HEK293T (cell line): Measurements from ENCODE around the gene ACTRT3.

Experiments
- CTCF ChIA-PET: fragments of 350-600 bp; formaldehyde crosslinking; extraction: SDS; loops from one replicate; lab custom pipeline; 2021; ENCODE audit warnings: antibody characterized with exemption, inconsistent platforms; lab: Yijun Ruan, JAX
- POLR2A ChIA-PET: fragments of 350-600 bp; formaldehyde crosslinking; extraction: SDS; loops from one replicate; lab custom pipeline; 2020; ENCODE audit warnings: antibody characterized with exemption, inconsistent platforms; lab: Yijun Ruan, JAX
- DNase-seq: peaks from one replicate; pipeline ENCODE4 v3.0.0; 2012; ENCODE audit warnings: mixed read lengths; ENCODE audit errors: extremely low spot score
- ARNT ChIP-seq: fragments of 450-650 bp; IDR thresholded peaks from 2 replicates; pipeline ENCODE4 v1.6.1; 2017; ENCODE audit warnings: mild to moderate bottlenecking
- BHLHE40 ChIP-seq: fragments of 450-650 bp; IDR thresholded peaks from 2 replicates; pipeline ENCODE4 v1.6.1; 2016; ENCODE audit warnings: mild to moderate bottlenecking, moderate library complexity, borderline replicate concordance
- CTBP1 ChIP-seq: fragments of 450-650 bp; IDR thresholded peaks from 2 replicates; pipeline ENCODE4 v1.6.1; 2016; ENCODE audit warnings: borderline replicate concordance
- ELF4 ChIP-seq: fragments of 450-650 bp; IDR thresholded peaks from 2 replicates; pipeline ENCODE4 v1.6.1; 2017; ENCODE audit warnings: antibody characterized with exemption
- FOXA1 ChIP-seq: fragments of 450-650 bp; IDR thresholded peaks from 2 replicates; pipeline ENCODE4 v1.6.1; 2016; ENCODE audit warnings: mild to moderate bottlenecking
- FOXK2 ChIP-seq: fragments of 450-650 bp; IDR thresholded peaks from 2 replicates; pipeline ENCODE4 v1.6.1; 2016; ENCODE audit warnings: mild to moderate bottlenecking
- FOXM1 ChIP-seq: fragments of 450-650 bp; IDR thresholded peaks from 2 replicates; pipeline ENCODE4 v1.6.1; 2017; ENCODE audit warnings: mild to moderate bottlenecking, borderline replicate concordance
- HDGF ChIP-seq: fragments of 450-650 bp; IDR thresholded peaks from 2 replicates; pipeline ENCODE4 v1.6.1; 2017; ENCODE audit warnings: antibody characterized with exemption, borderline replicate concordance
- L3MBTL2 ChIP-seq: fragments of 450-650 bp; conservative IDR thresholded peaks from 2 replicates; pipeline ENCODE4 v1.6.1; 2016; ENCODE audit warnings: mild to moderate bottlenecking
- LEF1 ChIP-seq: fragments of 450-650 bp; IDR thresholded peaks from 2 replicates; pipeline ENCODE4 v1.6.1; 2017; ENCODE audit warnings: mild to moderate bottlenecking, borderline replicate concordance
- NFRKB ChIP-seq: fragments of 450-650 bp; IDR thresholded peaks from 2 replicates; pipeline ENCODE4 v1.6.1; 2016; ENCODE audit warnings: mild to moderate bottlenecking, moderate library complexity
- SP1 ChIP-seq: fragments of 450-650 bp; IDR thresholded peaks from 2 replicates; pipeline ENCODE4 v1.6.1; 2017
- SUZ12 ChIP-seq: fragments of 450-650 bp; IDR thresholded peaks from 2 replicates; pipeline ENCODE4 v1.6.1; 2016; ENCODE audit warnings: mild to moderate bottlenecking
- TARDBP ChIP-seq: fragments of 450-650 bp; IDR thresholded peaks from 2 replicates; pipeline ENCODE4 v1.6.1; 2016
- ZNF384 ChIP-seq: fragments of 450-650 bp; IDR thresholded peaks from 2 replicates; pipeline ENCODE4 v1.6.1; 2016
- TF ChIP-seq, protein P1 (sequence below): fragments of 450-650 bp; IDR thresholded peaks from 2 replicates; pipeline ENCODE4 v1.6.1; 2016

ACTRT3 gene

DNA sequence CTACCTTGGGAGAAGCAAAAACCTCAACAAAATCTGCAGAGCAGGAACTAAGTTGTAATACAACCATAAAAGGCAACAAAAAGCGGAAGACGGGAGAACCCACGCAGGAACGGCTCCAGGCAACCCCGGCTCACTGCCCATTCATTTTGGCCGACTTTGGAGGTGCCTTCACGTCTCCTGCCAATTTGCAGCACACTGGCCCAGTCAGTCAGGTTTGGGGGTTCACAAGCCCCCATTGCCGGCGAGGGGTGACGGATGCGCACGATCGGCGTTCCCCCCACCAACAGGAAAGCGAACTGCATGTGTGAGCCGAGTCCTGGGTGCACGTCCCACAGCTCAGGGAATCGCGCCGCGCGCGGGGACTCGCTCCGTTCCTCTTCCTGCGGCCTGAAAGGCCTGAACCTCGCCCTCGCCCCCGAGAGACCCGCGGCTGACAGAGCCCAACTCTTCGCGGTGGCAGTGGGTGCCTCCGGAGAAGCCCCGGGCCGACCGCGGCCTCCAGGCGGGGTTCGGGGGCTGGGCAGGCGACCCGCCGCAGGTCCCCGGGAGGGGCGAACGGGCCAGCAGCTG, 5.0 kb downstream of the ACTRT3 start:
- no peak for DNase-seq
- ChIA-PET POLR2A (interaction anchor here (1.2 to 2.7 kb wide), 2 partner anchors 8 to 203 kb away, joined by 7 to 18 read pairs; partner anchors contain the start of gene MYNN), CTCF (no interaction called here)
- no peak for TF ChIP-seq SP1
- no peak for TF ChIP-seq ELF4
- no peak for TF ChIP-seq FOXM1
- no peak for TF ChIP-seq L3MBTL2
- no peak for TF ChIP-seq HDGF
- no peak for TF ChIP-seq SUZ12
- TF ChIP-seq BHLHE40 = no peak
- no peak for TF ChIP-seq NFRKB
- TF ChIP-seq, protein P1, sequence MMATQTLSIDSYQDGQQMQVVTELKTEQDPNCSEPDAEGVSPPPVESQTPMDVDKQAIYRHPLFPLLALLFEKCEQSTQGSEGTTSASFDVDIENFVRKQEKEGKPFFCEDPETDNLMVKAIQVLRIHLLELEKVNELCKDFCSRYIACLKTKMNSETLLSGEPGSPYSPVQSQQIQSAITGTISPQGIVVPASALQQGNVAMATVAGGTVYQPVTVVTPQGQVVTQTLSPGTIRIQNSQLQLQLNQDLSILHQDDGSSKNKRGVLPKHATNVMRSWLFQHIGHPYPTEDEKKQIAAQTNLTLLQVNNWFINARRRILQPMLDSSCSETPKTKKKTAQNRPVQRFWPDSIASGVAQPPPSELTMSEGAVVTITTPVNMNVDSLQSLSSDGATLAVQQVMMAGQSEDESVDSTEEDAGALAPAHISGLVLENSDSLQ = no peak
- no peak for TF ChIP-seq FOXA1
- TF ChIP-seq ARNT = no peak
- TF ChIP-seq TARDBP = no peak
- TF ChIP-seq FOXK2 = no peak
- TF ChIP-seq ZNF384 = no peak
- TF ChIP-seq CTBP1 = no peak
- TF ChIP-seq LEF1 = no peak

DNA sequence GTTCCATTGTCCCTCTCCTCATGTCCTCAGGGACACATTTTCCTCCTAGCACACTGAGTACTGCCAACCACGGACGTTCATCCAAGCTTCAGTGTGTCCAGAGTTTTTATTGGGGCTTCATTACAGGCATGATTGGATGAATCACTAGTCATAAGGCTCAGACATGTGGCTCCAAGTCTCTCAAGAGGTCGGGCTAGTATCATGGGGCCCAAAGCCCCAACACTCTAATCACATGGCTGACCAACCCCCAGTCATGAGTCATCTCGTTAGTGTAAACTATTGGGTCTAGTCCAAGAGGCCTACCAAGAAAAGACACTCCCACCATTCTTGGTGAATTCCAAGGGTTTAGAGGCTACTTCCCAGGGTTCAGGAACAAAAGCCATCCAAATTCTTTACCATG, 8.9 kb downstream of the ACTRT3 start:
- ChIA-PET CTCF (interaction anchor here (0.6 kb wide), 1 partner anchor 113 kb away, joined by 3 read pairs; no protein-coding TSS in a partner anchor), POLR2A (no interaction called here)
- TF ChIP-seq L3MBTL2 (no peak), ZNF384 (no peak), ARNT (no peak), CTBP1 (no peak), LEF1 (no peak), SP1 (no peak), SUZ12 (no peak), HDGF (no peak), FOXM1 (no peak), TARDBP (no peak), FOXA1 (no peak), NFRKB (no peak), BHLHE40 (no peak), ELF4 (no peak)
- TF ChIP-seq, protein P1 = no peak
- DNase-seq = no peak

DNA sequence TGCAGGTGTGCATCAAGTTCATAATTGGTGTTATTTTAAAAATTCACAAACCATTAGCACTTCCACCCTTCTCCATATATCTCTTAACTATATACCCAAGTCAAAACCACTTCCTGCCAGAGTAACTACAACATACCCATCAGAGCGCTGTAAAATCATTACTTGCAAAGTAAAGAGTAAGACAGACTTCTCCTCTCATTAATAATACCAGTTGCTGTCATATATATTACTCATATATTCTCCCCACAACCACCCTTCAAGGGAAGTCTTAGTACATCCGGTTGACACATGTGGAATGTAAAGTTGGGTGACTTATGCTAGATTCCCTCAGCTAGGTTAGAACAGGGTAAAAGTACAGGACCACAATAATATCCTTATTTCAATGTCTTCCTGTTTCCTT, 10.1 kb downstream of the ACTRT3 start:
- no peak for DNase-seq
- POLR2A ChIA-PET = no interaction called here
- TF ChIP-seq BHLHE40 = no peak
- no peak for TF ChIP-seq ZNF384
- no peak for TF ChIP-seq L3MBTL2
- TF ChIP-seq, protein P1 = no peak
- no peak for TF ChIP-seq FOXM1
- no peak for TF ChIP-seq HDGF
- TF ChIP-seq ARNT = no peak
- TF ChIP-seq TARDBP = no peak
- no peak for TF ChIP-seq FOXA1
- TF ChIP-seq NFRKB = no peak
- no peak for TF ChIP-seq CTBP1
- CTCF ChIA-PET = no interaction called here

DNA sequence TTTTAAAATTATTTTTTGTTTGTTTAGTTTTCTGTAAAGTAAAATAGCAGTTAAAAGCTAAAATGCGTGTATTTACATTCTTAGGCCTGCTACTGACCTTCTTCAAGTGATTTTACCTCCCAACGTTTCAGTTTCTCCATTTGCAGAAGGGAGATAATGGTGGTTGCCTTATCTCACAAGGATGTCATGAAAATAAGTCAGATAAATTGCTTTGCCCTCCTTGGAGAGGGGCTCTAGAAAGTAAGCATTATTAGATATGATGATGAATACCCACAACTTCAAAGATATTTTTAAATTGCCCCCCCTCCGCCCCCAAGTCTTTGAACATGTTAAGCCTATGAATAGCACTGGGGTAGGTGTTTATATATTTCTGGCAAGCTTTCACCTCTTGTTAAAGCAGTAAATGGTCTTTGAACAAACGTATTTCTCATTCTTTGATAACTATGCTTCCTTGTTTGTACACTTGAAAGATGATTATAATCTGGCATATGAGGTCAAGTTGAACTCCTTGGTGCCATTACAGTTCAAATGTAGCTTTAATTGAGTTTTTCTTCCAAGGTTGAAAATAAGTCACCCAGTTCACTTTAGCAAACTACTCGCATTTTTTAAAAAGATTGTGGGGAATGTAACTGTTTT, 10.9 kb downstream of the ACTRT3 start:
- POLR2A ChIA-PET = no interaction called here
- TF ChIP-seq BHLHE40 = no peak
- no peak for TF ChIP-seq SP1
- no peak for TF ChIP-seq ELF4
- TF ChIP-seq HDGF = no peak
- TF ChIP-seq FOXK2 = no peak
- CTCF ChIA-PET = no interaction called here
- DNase-seq = no peak

DNA sequence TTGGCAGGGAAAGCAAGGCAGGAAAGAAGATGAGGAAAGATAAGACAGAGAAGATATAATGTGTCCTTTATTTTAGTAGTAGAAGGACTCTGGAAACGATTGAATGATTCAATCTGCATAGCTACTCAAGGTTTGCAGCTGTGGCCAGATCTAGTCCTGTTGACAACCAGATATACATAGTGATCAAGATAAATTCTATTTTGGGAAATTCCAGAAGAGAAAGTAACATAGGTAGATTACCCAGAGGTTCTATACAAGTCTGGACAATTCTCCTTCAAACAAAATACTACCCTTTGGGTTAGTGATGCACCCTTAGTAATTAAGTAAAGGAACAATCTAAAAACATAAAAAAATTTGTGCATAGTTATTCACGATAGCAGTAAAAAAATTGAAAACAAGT, 13.9 kb downstream of the ACTRT3 start:
- no peak for TF ChIP-seq SUZ12
- TF ChIP-seq ELF4 = no peak
- no peak for TF ChIP-seq L3MBTL2
- TF ChIP-seq FOXK2 = no peak
- TF ChIP-seq FOXA1 = no peak
- TF ChIP-seq NFRKB = no peak
- TF ChIP-seq ZNF384 = no peak
- TF ChIP-seq, protein P1 = no peak
- no peak for TF ChIP-seq CTBP1
- no peak for TF ChIP-seq FOXM1
- no peak for TF ChIP-seq HDGF
- TF ChIP-seq SP1 = no peak
- no peak for TF ChIP-seq BHLHE40
- TF ChIP-seq ARNT = no peak
- no peak for TF ChIP-seq LEF1
- TF ChIP-seq TARDBP = no peak
- no peak for DNase-seq
- POLR2A ChIA-PET = no interaction called here
- CTCF ChIA-PET = no interaction called here
